Uterus (tissue), 2 donors: ENCODE measurements around the gene TAOK3.

ENCODE experiments used
- CTCF ChIP-seq, 4 experiments: fragments of 200-600 bp in 2 of 4; fragments of 450-650 bp in 2 of 4; sonication (generic) in 2 of 4; IDR thresholded peaks; one replicate each; pipeline ENCODE4 v1.5.1; 2016 to 2019; ENCODE audit warnings: antibody characterized with exemption in 4 of 4, mild to moderate bottlenecking in 2 of 4, moderate library complexity in 1 of 4
- POLR2A ChIP-seq, 2 donors: fragments of 450-650 bp; IDR thresholded peaks; one replicate each; pipeline ENCODE4 v1.6.1; 2016; ENCODE audit warnings: antibody characterized with exemption in 2 of 2, mild to moderate bottlenecking in 1 of 2, moderate library complexity in 1 of 2

- TF ChIP-seq POLR2A (IDR thresholded peaks at IDR 0.05) (no peak), CTCF (IDR thresholded peaks at IDR 0.05) (no peak)
These were observed 35.4 kb downstream of the TAOK3 start for GRCh38 chr12:118337194-118337838.
